ENCODE data around the gene DSTYK. TPM values are rescaled to one million over a fixed set of nuclear protein-coding genes. Genes with fewer than 3 reads are reported as not detected.
"Not testable (repeated sequence)": the region's sequence is repeated elsewhere in the genome, so short reads cannot be mapped to it uniquely, and the experiment has no call there.

Gene DSTYK
- total RNA-seq, 5 donors from 2014 or later (not counting 1 experiment from before 2014, with no cell fraction given), result 13.8 to 15.7 (median 14.7) TPM

DNA sequence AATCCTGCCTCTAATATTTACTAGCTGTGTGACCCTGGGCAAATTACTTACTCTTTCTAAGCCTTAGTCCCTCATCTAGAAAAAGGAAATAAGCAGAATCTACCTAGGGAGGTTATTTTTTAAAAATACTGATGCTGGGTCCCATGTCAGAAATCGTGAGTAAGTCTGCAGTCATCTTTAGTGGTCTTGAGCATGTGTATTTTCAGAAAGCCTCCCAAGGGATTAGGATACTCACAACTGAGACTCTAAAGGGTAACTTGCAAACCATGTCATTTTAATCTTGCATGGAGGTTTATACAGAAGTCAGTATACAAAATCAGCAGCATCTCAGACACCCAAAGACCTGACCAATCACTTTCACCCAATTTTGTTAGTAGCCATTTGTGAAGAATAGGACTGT lies 43.2 kb downstream of the DSTYK start:
- Mint-ChIP-seq H3K27ac (no peak overlapping the region), H3K4me1 (peaks cover 19 to 39% (median 22%) of the 10 kb centered on the region in 3 donors), H3K4me3 (no peak overlapping the region), H3K27me3 (no peaks in the 10 kb centered on the region), H3K9me3 (no peaks in the 10 kb centered on the region), H3K36me3 (peaks cover 56% of the 10 kb centered on the region)
- Histone ChIP-seq H3K36me3 (ENCODE audit: control insufficient read depth in 2 of 2, extremely low read depth in 1 of 2, insufficient read depth in 1 of 2, low read length in 1 of 2) (peaks cover 0 to 52% of the 10 kb centered on the region in 2 donors), H3K4me3 (ENCODE audit: control insufficient read depth in 1 of 2, extremely low read depth in 1 of 2, low read length in 1 of 2) (no peak overlapping the region), H3K9me3 (no peaks in the 10 kb centered on the region), H3K27ac (ENCODE audit: low read length) (no peak overlapping the region), H3K27me3 (replicated peaks in 1 of 2; ENCODE audit: control insufficient read depth in 2 of 2, extremely low read depth in 1 of 2, insufficient read depth in 2 of 2, low read length in 1 of 2) (no peaks in the 10 kb centered on the region), H3K4me1 (ENCODE audit: control insufficient read depth in 1 of 2, extremely low read depth in 1 of 2, insufficient read depth in 2 of 2, low read length in 2 of 2) (peaks cover 2 to 8% of the 10 kb centered on the region in 2 experiments)
- WGBS (ENCODE audit: insufficient coverage), result 83% methylated on average over 1 of the region's 1 CpG
- DNase-seq, result no peak
- POLR2A ChIA-PET, result no interaction called here
- CTCF ChIA-PET, result no interaction called here
- no peak for ATAC-seq (replicated peaks in 1 of 4)

- 90% methylated on average over 1 of the region's 1 CpG for WGBS (ENCODE audit: insufficient coverage)
These were observed 49.2 kb downstream of the DSTYK start for GRCh38 chr1:205162301-205162700.

GRCh38 chr1:205161076-205161475 lies 50.4 kb downstream of the DSTYK start:
- Mint-ChIP-seq H3K36me3 (peaks cover 75% of the 10 kb centered on the region), H3K27ac (no peak overlapping the region), H3K4me1 (no peaks in the 10 kb centered on the region), H3K4me3 (no peak overlapping the region), H3K27me3 (no peaks in the 10 kb centered on the region), H3K9me3 (peaks cover 4 to 12% (median 10%) of the 10 kb centered on the region in 3 donors)
- Histone ChIP-seq H3K4me3 (ENCODE audit: control insufficient read depth in 1 of 2, extremely low read depth in 1 of 2, low read length in 1 of 2) (no peak overlapping the region), H3K9me3 (no peaks in the 10 kb centered on the region), H3K4me1 (ENCODE audit: control insufficient read depth in 1 of 2, extremely low read depth in 1 of 2, insufficient read depth in 2 of 2, low read length in 2 of 2) (no peaks in the 10 kb centered on the region), H3K27me3 (replicated peaks in 1 of 2; ENCODE audit: control insufficient read depth in 2 of 2, extremely low read depth in 1 of 2, insufficient read depth in 2 of 2, low read length in 1 of 2) (no peaks in the 10 kb centered on the region), H3K36me3 (ENCODE audit: control insufficient read depth in 2 of 2, extremely low read depth in 1 of 2, insufficient read depth in 1 of 2, low read length in 1 of 2) (peaks cover 12 to 88% of the 10 kb centered on the region in 2 donors), H3K27ac (ENCODE audit: low read length) (no peak overlapping the region)
- 89% methylated on average over 3 of the region's 6 CpGs for WGBS (ENCODE audit: insufficient coverage)
- DNase-seq (no peak), ATAC-seq (replicated peaks in 1 of 4) (no peak)
- ChIA-PET CTCF (interaction anchor here (0.6 to 0.7 kb wide), 2 partner anchors 94 to 171 kb away, joined by 3 to 4 read pairs; no protein-coding TSS in a partner anchor), POLR2A (interaction anchor here in 1 of 2 donors (0.6 to 0.7 kb wide), 2 partner anchors 164 to 1411 kb away, joined by 4 to 6 read pairs; no protein-coding TSS in a partner anchor)

More at GRCh38 chr1:205162301-205162700, 49.2 kb downstream of the DSTYK start:
- Histone ChIP-seq H3K4me1 (ENCODE audit: control insufficient read depth in 1 of 2, extremely low read depth in 1 of 2, insufficient read depth in 2 of 2, low read length in 2 of 2) (no peaks in the 10 kb centered on the region), H3K9me3 (no peaks in the 10 kb centered on the region), H3K27ac (ENCODE audit: low read length) (no peak overlapping the region), H3K27me3 (replicated peaks in 1 of 2; ENCODE audit: control insufficient read depth in 2 of 2, extremely low read depth in 1 of 2, insufficient read depth in 2 of 2, low read length in 1 of 2) (no peaks in the 10 kb centered on the region), H3K4me3 (ENCODE audit: control insufficient read depth in 1 of 2, extremely low read depth in 1 of 2, low read length in 1 of 2) (no peak overlapping the region), H3K36me3 (ENCODE audit: control insufficient read depth in 2 of 2, extremely low read depth in 1 of 2, insufficient read depth in 1 of 2, low read length in 1 of 2) (peaks cover 4 to 86% of the 10 kb centered on the region in 2 donors)
- ChIA-PET CTCF (interaction anchor here in 1 of 2 donors (0.6 kb wide), 1 partner anchor 20 kb away, joined by 10 read pairs; no protein-coding TSS in a partner anchor), POLR2A (no interaction called here)
- Mint-ChIP-seq H3K36me3 (peaks cover 70% of the 10 kb centered on the region), H3K9me3 (peaks cover 0 to under 1% (median 0%) of the 10 kb centered on the region in 3 donors), H3K4me1 (peaks cover 0 to 9% (median 5%) of the 10 kb centered on the region in 3 donors), H3K27me3 (no peaks in the 10 kb centered on the region), H3K27ac (no peak overlapping the region), H3K4me3 (no peak overlapping the region)
- ATAC-seq (replicated peaks in 1 of 4) (no peak), DNase-seq (no peak)

GRCh38 chr1:205158048-205158616 lies 53.4 kb downstream of the DSTYK start:
- Histone ChIP-seq H3K27ac (ENCODE audit: low read length) (no peak overlapping the region), H3K27me3 (replicated peaks in 1 of 2; ENCODE audit: control insufficient read depth in 2 of 2, extremely low read depth in 1 of 2, insufficient read depth in 2 of 2, low read length in 1 of 2) (no peaks in the 10 kb centered on the region), H3K4me1 (ENCODE audit: control insufficient read depth in 1 of 2, extremely low read depth in 1 of 2, insufficient read depth in 2 of 2, low read length in 2 of 2) (no peaks in the 10 kb centered on the region), H3K36me3 (ENCODE audit: control insufficient read depth in 2 of 2, extremely low read depth in 1 of 2, insufficient read depth in 1 of 2, low read length in 1 of 2) (peaks cover 18 to 90% of the 10 kb centered on the region in 2 donors), H3K4me3 (ENCODE audit: control insufficient read depth in 1 of 2, extremely low read depth in 1 of 2, low read length in 1 of 2) (no peak overlapping the region), H3K9me3 (no peaks in the 10 kb centered on the region)
- no peaks in the 10 kb centered on the region for H3K4me1 Mint-ChIP-seq
- ChIA-PET POLR2A (no interaction called here), CTCF (interaction anchor here (0.7 to 1.0 kb wide), 4 partner anchors 17 to 327 kb away, joined by 3 to 6 read pairs (median 3); no protein-coding TSS in a partner anchor)
- ATAC-seq (replicated peaks in 1 of 4) (no peak), DNase-seq (no peak)
- H3K36me3 Mint-ChIP-seq, result peaks cover 79% of the 10 kb centered on the region
- no CpG with 5 or more reads among the region's 2 CpGs for WGBS (ENCODE audit: insufficient coverage)
- H3K9me3 Mint-ChIP-seq, result peaks cover 4 to 13% (median 11%) of the 10 kb centered on the region in 3 donors
- no peak overlapping the region for H3K27ac Mint-ChIP-seq
- H3K4me3 Mint-ChIP-seq, result no peak overlapping the region
- H3K27me3 Mint-ChIP-seq, result no peaks in the 10 kb centered on the region

DNA sequence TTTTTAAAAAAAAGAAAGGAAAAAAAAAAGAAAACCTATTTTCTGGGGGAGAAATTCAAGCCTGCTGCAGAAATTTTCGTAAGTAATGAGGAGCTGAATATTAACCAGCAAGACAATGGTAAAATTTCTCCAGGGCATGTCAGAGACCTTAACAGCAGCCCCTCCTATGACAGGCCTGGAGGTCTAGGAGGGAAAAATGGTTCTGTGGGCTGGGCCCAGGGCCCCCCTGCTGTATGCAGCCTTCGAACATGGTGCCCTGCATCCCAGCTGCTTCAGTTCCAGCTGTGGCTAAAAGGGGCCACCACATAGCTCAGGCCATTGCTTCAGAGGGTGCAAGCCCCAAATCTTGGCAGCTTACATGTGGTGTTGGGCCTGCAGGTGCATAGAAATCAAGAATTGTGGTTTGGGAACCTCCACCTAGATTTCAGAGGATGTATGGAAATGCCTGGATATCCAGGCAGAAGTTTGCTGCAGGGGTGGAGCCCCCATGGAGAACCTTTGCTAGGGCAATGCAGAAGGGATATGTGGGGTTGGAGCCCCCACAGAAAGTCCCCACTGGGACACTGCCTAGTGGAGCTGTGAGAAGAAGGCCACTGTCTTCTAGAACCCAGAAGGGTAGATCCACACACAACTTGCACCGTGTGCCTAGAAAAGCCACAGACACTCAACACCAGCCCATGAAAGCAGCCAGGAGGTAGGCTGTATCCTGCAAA lies 55.7 kb downstream of the DSTYK start:
- DNase-seq; CTCF ChIA-PET; H3K4me1 ChIP-seq (ENCODE audit: control insufficient read depth in 1 of 2, extremely low read depth in 1 of 2, insufficient read depth in 2 of 2, low read length in 2 of 2); H3K4me3 Mint-ChIP-seq; H3K27me3 Mint-ChIP-seq; H3K27ac ChIP-seq (ENCODE audit: low read length); H3K4me1 Mint-ChIP-seq; H3K27ac Mint-ChIP-seq; ATAC-seq (replicated peaks in 1 of 4); H3K27me3 ChIP-seq (replicated peaks in 1 of 2; ENCODE audit: control insufficient read depth in 2 of 2, extremely low read depth in 1 of 2, insufficient read depth in 2 of 2, low read length in 1 of 2); H3K9me3 ChIP-seq: not testable (repeated sequence)
- Histone ChIP-seq H3K4me3 (ENCODE audit: control insufficient read depth in 1 of 2, extremely low read depth in 1 of 2, low read length in 1 of 2) (peak overlapping the region in 1 of 2 donors; percentile 12), H3K36me3 (ENCODE audit: control insufficient read depth in 2 of 2, extremely low read depth in 1 of 2, insufficient read depth in 1 of 2, low read length in 1 of 2) (peaks cover 14 to 76% of the 10 kb centered on the region in 2 donors)
- H3K9me3 Mint-ChIP-seq, result peaks cover 4 to 13% (median 11%) of the 10 kb centered on the region in 3 donors
- peaks cover 58% of the 10 kb centered on the region for H3K36me3 Mint-ChIP-seq
- WGBS (ENCODE audit: insufficient coverage), result 100% methylated on average over 2 of the region's 3 CpGs
- POLR2A ChIA-PET, result interaction anchor here (0.5 to 0.7 kb wide), 2 partner anchors 438 to 574 kb away, joined by 4 read pairs; no protein-coding TSS in a partner anchor

GRCh38 chr1:205152505-205152904 lies 59.0 kb downstream of the DSTYK start:
- Histone ChIP-seq H3K36me3 (ENCODE audit: control insufficient read depth in 2 of 2, extremely low read depth in 1 of 2, insufficient read depth in 1 of 2, low read length in 1 of 2) (peaks cover 16 to 71% of the 10 kb centered on the region in 2 donors), H3K27ac (ENCODE audit: low read length) (no peak overlapping the region), H3K4me1 (ENCODE audit: control insufficient read depth in 1 of 2, extremely low read depth in 1 of 2, insufficient read depth in 2 of 2, low read length in 2 of 2) (no peaks in the 10 kb centered on the region), H3K4me3 (ENCODE audit: control insufficient read depth in 1 of 2, extremely low read depth in 1 of 2, low read length in 1 of 2) (no peak overlapping the region), H3K9me3 (no peaks in the 10 kb centered on the region), H3K27me3 (replicated peaks in 1 of 2; ENCODE audit: control insufficient read depth in 2 of 2, extremely low read depth in 1 of 2, insufficient read depth in 2 of 2, low read length in 1 of 2) (no peaks in the 10 kb centered on the region)
- DNase-seq, result no peak
- no peaks in the 10 kb centered on the region for H3K27me3 Mint-ChIP-seq
- no peak overlapping the region for H3K27ac Mint-ChIP-seq
- peaks cover 4 to 13% (median 11%) of the 10 kb centered on the region in 3 donors for H3K9me3 Mint-ChIP-seq
- WGBS (ENCODE audit: insufficient coverage), result no CpG with 5 or more reads among the region's 4 CpGs
- CTCF ChIA-PET, result no interaction called here
- H3K4me3 Mint-ChIP-seq, result no peak overlapping the region
- H3K4me1 Mint-ChIP-seq, result no peaks in the 10 kb centered on the region
- H3K36me3 Mint-ChIP-seq, result peaks cover 55% of the 10 kb centered on the region
- no peak for ATAC-seq (replicated peaks in 1 of 4)
- POLR2A ChIA-PET, result no interaction called here
